Common myeloid progenitor, CD34-positive (primary cell): ENCODE measurements around the gene DNMT1. TPM values are rescaled to one million over a fixed set of nuclear protein-coding genes. Genes with fewer than 3 reads are reported as not detected.
"Not testable (repeated sequence)": the region's sequence is repeated elsewhere in the genome, so short reads cannot be mapped to it uniquely, and the experiment has no call there.

Source experiments
- CTCF ChIA-PET: fragments of 350-600 bp; sonication (Branson Sonifier 250); formaldehyde crosslinking; loops from one replicate; lab custom pipeline; 2021; ENCODE audit warnings: antibody characterized with exemption; lab: Charles Lee
- POLR2A ChIA-PET: fragments of 350-600 bp; sonication (Branson Sonifier 250); formaldehyde crosslinking; loops from one replicate; lab custom pipeline; 2021; ENCODE audit warnings: antibody characterized with exemption; lab: Charles Lee
- DNase-seq, 3 donors: peaks; one replicate each; pipeline versions ENCODE4 v3.0.0 to v3.0.0-alpha.2; 2013
- H3K27ac ChIP-seq, 2 experiments: 1 replicate in 1 of 2; 2 replicates in 1 of 2; pipeline ENCODE4 v1.7.0; 2013; ENCODE audit warnings: inconsistent platforms in 2 of 2, low read length in 2 of 2, mild to moderate bottlenecking in 2 of 2, low read depth in 1 of 2, moderate library complexity in 1 of 2; ENCODE audit not compliant: severe bottlenecking in 2 of 2, insufficient read depth in 1 of 2, poor library complexity in 1 of 2
- H3K27me3 ChIP-seq, 5 experiments: replicated peaks in 2 of 5; 1 replicate in 3 of 5; 2 replicates in 2 of 5; pipeline versions ENCODE4 v1.6.1 to v1.7.0; 2013; ENCODE audit warnings: low read length in 4 of 5, mild to moderate bottlenecking in 2 of 5, moderate library complexity in 2 of 5, inconsistent platforms in 1 of 5; ENCODE audit not compliant: insufficient read depth in 5 of 5, control insufficient read depth in 4 of 5
- H3K36me3 ChIP-seq, 4 experiments: 1 replicate in 2 of 4; 2 replicates in 2 of 4; pipeline versions ENCODE4 v1.6.1 to v1.7.0; 2013; ENCODE audit warnings: low read length in 3 of 4, control low read depth in 1 of 4, mild to moderate bottlenecking in 1 of 4; ENCODE audit not compliant: control insufficient read depth in 4 of 4, insufficient read depth in 4 of 4
- H3K4me1 ChIP-seq, 4 experiments: 1 replicate in 3 of 4; 2 replicates in 1 of 4; pipeline versions ENCODE4 v1.6.1 to v1.7.1; 2013; ENCODE audit warnings: low read length in 3 of 4, mild to moderate bottlenecking in 3 of 4, control low read depth in 1 of 4, inconsistent platforms in 1 of 4, moderate library complexity in 1 of 4; ENCODE audit not compliant: control insufficient read depth in 4 of 4, insufficient read depth in 4 of 4; ENCODE audit errors: control extremely low read depth in 1 of 4
- H3K4me3 ChIP-seq, 7 experiments: 1 replicate in 4 of 7; 2 replicates in 3 of 7; pipeline versions ENCODE4 v1.5.1 to v1.7.0; 2013; ENCODE audit warnings: mild to moderate bottlenecking in 7 of 7, low read length in 6 of 7, moderate library complexity in 6 of 7, inconsistent platforms in 2 of 7, low read depth in 2 of 7, control low read depth in 1 of 7; ENCODE audit not compliant: insufficient read depth in 4 of 7, control insufficient read depth in 1 of 7; ENCODE audit errors: extremely low read depth in 1 of 7
- H3K9me3 ChIP-seq, 5 experiments: 1 replicate in 4 of 5; 2 replicates in 1 of 5; pipeline versions ENCODE4 v1.6.1 to v1.7.1; 2013; ENCODE audit warnings: low read length in 4 of 5, mild to moderate bottlenecking in 2 of 5, inconsistent platforms in 1 of 5, low read depth in 1 of 5, moderate library complexity in 1 of 5; ENCODE audit not compliant: control insufficient read depth in 4 of 5, insufficient read depth in 2 of 5; ENCODE audit errors: control extremely low read depth in 1 of 5
- WGBS: methylation state at CpG from one replicate; pipeline ENCODE4 v1.1.5; 2013; ENCODE audit not compliant: insufficient coverage; 5-methylcytosine and 5-hydroxymethylcytosine counted together
- polyA plus RNA-seq: library from polyadenylated mRNA; unstranded; fragments of 120-200 nt; gene quantifications from one replicate; pipeline ENCODE4 v1.2.1, GENCODE V29; 2013

Gene DNMT1
- polyA plus RNA-seq: 71.4 TPM

- Histone ChIP-seq H3K27me3 (no peaks in the 10 kb centered on the region), H3K27ac (peak within 1 kb of the TSS; percentile 61 to 67), H3K36me3 (peaks cover under 1 to 19% (median 8%) of the 10 kb centered on the region in 4 experiments), H3K4me3 (peak within 1 kb of the TSS; percentile 80 to 96 (median 89)), H3K9me3 (no peaks in the 10 kb centered on the region), H3K4me1 (peaks cover 3 to 21% (median 16%) of the 10 kb centered on the region in 4 experiments)
- peak; percentile 96 to 98 (median 98) for DNase-seq
- ChIA-PET CTCF (interaction anchor here (0.5 to 1.6 kb wide), 6 partner anchors 15 to 50 kb away, joined by 3 to 4 read pairs (median 3); no protein-coding TSS in a partner anchor), POLR2A (interaction anchor here (0.8 to 0.9 kb wide), 2 partner anchors 14 to 55 kb away, joined by 3 read pairs; no protein-coding TSS in a partner anchor)
- 0% methylated on average over 56 of the region's 71 CpGs for WGBS
These were observed at the start of gene DNMT1 for GRCh38 chr19:10194500-10195198. DNMT1 (minus strand) TSS chr19:10194953; CDS start chr19:10194899, 54 bp downstream.

- Histone ChIP-seq H3K27me3 (no peaks in the 10 kb centered on the region), H3K4me1 (peaks cover 0 to 1% (median under 1%) of the 10 kb centered on the region in 4 experiments), H3K36me3 (no peaks in the 10 kb centered on the region), H3K27ac (no peak overlapping the region), H3K4me3 (no peak overlapping the region), H3K9me3 (no peaks in the 10 kb centered on the region)
- no peak for DNase-seq
- CTCF ChIA-PET: interaction anchor here (0.7 to 0.9 kb wide), 3 partner anchors 15 to 155 kb away, joined by 3 read pairs; no protein-coding TSS in a partner anchor
- POLR2A ChIA-PET: interaction anchor here (0.6 kb wide), 1 partner anchor 16 kb away, joined by 4 read pairs; no protein-coding TSS in a partner anchor
- whole genome bisulfite sequencing: 97% methylated on average over 7 of the region's 7 CpGs
These were observed 48.9 kb upstream of the DNMT1 start for GRCh38 chr19:10243606-10244005.

DNA sequence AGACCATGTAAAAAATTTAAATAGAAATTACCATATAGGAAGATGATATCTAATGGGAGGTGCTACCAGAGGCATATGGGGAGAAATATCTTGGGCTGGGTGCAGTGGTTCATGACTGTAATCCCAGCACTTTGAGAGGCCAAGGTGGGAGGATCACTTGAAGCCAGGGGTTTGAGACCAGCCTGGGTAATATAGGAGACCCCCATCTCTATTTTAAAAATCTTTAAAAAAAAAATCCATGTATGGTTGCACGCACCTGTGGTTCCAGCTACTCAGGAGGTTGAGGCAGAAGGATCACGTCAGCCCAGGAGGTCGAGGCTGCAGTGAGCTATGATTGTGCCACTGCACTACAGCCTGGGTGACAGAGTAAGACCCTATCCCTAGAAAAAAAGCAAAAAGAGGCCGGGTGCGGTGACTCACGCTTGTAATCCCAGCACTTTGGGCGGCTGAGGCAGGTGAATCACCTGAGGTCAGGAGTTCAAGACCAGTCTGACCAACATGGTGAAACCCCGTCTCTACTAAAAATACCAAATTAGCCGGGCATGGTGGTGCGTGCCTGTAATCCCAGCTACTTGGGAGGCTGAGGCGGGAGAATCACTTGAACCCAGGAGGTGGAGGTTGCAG is 47.2 kb upstream of the DNMT1 start:
- H3K4me3 ChIP-seq, CTCF ChIA-PET, DNase-seq, H3K9me3 ChIP-seq, H3K27ac ChIP-seq, POLR2A ChIA-PET, H3K27me3 ChIP-seq, H3K36me3 ChIP-seq: not testable (repeated sequence)
- WGBS: 98% methylated on average over 11 of the region's 11 CpGs
- H3K4me1 ChIP-seq: peaks cover 0 to 12% (median 9%) of the 10 kb centered on the region in 4 experiments

DNA sequence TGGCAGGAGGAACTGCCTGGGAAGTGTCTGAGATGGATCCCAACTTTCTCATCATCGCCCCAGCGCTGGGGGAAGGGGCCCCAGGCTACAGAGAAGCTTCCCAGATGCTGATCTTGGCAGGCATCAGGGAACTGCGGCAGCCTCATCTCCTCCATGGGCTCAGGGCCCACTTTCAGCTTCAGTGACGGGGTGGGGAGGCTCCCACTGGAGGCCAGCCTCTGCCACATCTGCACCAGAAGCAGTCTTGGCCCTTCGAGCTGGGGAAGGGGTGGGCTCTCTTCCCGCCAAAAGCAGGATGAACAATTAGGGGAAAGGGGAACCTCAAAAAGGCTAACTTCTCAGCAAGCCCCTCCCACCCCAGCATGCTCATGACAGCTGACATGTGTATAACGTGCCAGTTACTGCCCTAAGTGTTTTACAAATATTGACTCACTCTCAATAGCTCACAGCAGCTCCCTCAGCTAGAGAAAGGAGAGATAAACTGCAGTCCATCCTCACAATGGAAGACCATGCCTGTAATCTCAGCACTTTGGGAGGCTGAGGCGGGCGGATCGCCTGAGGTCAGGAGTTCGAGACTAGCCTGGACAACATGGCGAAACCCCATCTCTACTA is 43.5 kb upstream of the DNMT1 start:
- H3K27me3 ChIP-seq: no peaks in the 10 kb centered on the region
- no peaks in the 10 kb centered on the region for H3K36me3 ChIP-seq
- no peak overlapping the region for H3K4me3 ChIP-seq
- H3K9me3 ChIP-seq: no peaks in the 10 kb centered on the region
- DNase-seq: peak in 2 of 3 donors; percentile 52 to 56
- ChIA-PET CTCF (interaction anchor here (0.6 to 1.5 kb wide), 4 partner anchors 10 to 136 kb away, joined by 3 to 5 read pairs (median 4); no protein-coding TSS in a partner anchor), POLR2A (interaction anchor here (0.5 to 0.6 kb wide), 2 partner anchors 11 to 49 kb away, joined by 3 read pairs; no protein-coding TSS in a partner anchor)
- no peak overlapping the region for H3K27ac ChIP-seq
- WGBS: 93% methylated on average over 3 of the region's 12 CpGs
- H3K4me1 ChIP-seq: peaks cover 0 to 25% (median 19%) of the 10 kb centered on the region in 4 experiments

GRCh38 chr19:10237702-10238101 is 42.9 kb upstream of the DNMT1 start:
- no peaks in the 10 kb centered on the region for H3K9me3 ChIP-seq
- H3K36me3 ChIP-seq: no peaks in the 10 kb centered on the region
- ChIA-PET POLR2A (interaction anchor here (0.6 kb wide), 1 partner anchor 10 kb away, joined by 3 read pairs; no protein-coding TSS in a partner anchor), CTCF (interaction anchor here (0.6 to 2.6 kb wide), 4 partner anchors 9 to 137 kb away, joined by 3 to 13 read pairs (median 4); no protein-coding TSS in a partner anchor)
- peaks cover 0 to 25% (median 19%) of the 10 kb centered on the region in 4 experiments for H3K4me1 ChIP-seq
- 90% methylated on average over 3 of the region's 6 CpGs for WGBS
- DNase-seq: no peak
- no peaks in the 10 kb centered on the region for H3K27me3 ChIP-seq
- H3K4me3 ChIP-seq: no peak overlapping the region
- no peak overlapping the region for H3K27ac ChIP-seq

GRCh38 chr19:10235409-10235808 is 40.7 kb upstream of the DNMT1 start:
- CTCF ChIA-PET: interaction anchor here (1.1 to 2.6 kb wide), 3 partner anchors 13 to 16 kb away, joined by 4 to 13 read pairs (median 6); no protein-coding TSS in a partner anchor
- POLR2A ChIA-PET: interaction anchor here (0.6 kb wide), 1 partner anchor 289 kb away, joined by 3 read pairs; no protein-coding TSS in a partner anchor
- H3K4me1 ChIP-seq: peaks cover 0 to 39% (median 26%) of the 10 kb centered on the region in 4 experiments
- not testable (repeated sequence) for H3K9me3 ChIP-seq, H3K36me3 ChIP-seq, H3K4me3 ChIP-seq, H3K27ac ChIP-seq, H3K27me3 ChIP-seq, DNase-seq
- no CpG with 5 or more reads among the region's 7 CpGs for WGBS
